Right kidney (tissue), 1 donor: Measurements from ENCODE around the gene BEX2.

Experiments
- DNase-seq: peaks from one replicate; pipeline ENCODE4 v3.0.0-alpha.2; 2016

Gene BEX2

DNA sequence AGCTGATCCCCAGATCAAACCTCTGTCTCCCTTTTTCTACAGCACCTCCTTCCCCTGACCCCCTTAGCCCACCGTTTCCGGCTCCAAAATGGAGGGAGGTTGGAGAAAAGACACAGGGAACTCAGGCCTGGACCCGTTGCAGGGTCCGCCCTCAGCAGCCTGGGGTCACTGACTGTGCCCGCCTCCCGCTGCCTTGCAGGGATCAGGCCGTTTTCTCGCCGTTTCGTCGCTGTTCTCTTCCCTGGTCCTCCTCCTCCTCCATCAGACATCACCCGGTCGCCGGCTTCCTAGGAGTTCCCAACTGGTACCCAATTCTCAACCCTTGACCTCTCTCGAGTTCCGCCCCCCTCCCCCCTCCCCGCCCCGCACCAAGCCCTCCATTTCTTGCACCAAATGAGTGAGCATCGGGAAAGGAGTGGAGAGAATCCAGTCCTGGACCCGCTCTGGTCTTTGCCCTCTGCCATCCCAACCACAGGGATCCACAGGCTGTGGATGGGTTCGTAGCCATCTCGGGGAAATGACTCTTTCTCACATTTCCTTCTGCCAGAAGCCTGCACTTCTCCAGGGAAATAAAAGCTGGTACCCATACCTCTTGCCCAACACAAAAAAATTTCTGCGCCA lies 34.7 kb downstream of the BEX2 start:
- peak; percentile 20 for DNase-seq

GRCh38 chrX:103274284-103274683 lies 36.5 kb downstream of the BEX2 start:
- DNase-seq: no peak
